ENCODE data around the gene IFT81.

DNA sequence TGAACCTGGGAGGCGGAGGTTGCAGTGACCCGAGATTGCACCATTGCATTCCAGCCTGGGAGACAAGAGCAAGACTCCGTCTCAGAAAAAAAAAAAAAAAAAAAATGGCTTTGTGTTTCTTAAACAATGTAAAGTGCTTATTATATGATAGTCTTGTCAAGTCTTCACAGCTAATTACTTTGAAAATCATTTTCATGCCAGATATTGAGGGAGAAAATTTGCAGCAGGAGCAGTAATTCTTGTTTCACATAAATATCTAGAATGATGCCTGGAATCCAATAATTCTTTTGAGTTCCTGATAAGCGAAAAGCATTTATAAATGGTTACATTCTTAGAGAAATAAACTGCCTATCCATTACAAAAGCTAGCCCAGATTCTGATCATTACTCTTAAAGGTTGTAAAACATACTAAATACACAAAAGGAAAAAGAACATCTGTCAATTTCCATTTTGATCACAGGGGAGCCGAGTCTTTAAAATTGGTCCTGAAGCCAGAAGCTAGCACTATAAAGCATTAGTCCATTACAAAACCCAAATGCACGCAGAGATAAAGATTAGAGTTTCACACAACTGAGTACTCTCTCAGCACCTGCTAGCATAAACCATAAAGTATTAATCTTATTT, 50.3 kb downstream of the IFT81 start:
- no peak for TF ChIP-seq POLR2A (IDR thresholded peaks at IDR 0.05)
- no peak for TF ChIP-seq CTCF (IDR thresholded peaks at IDR 0.05)
- no peak for TF ChIP-seq POLR2AphosphoS5 (IDR thresholded peaks at IDR 0.05)
- TF ChIP-seq EP300 (IDR thresholded peaks at IDR 0.05), result no peak
